Measurements from ENCODE around the gene SYNDIG1.

SYNDIG1 gene

GRCh38 chr20:24588725-24589340, 119.4 kb downstream of the SYNDIG1 start:
- TF ChIP-seq CTCF (IDR thresholded peaks at IDR 0.05), result no peak
- no peaks in the 10 kb centered on the region for H3K27me3 ChIP-seq
- H3K27ac ChIP-seq, result no peak overlapping the region
- H3K36me3 ChIP-seq, result no peaks in the 10 kb centered on the region
- H3K4me1 ChIP-seq (ENCODE audit: control insufficient read depth in 1 of 2, insufficient read depth in 1 of 2, low read depth in 1 of 2, low read length in 1 of 2), result no peaks in the 10 kb centered on the region
- no peaks in the 10 kb centered on the region for H3K9me3 ChIP-seq
- no peak overlapping the region for H3K4me3 ChIP-seq (ENCODE audit: low read depth in 1 of 2, low read length in 1 of 2)

- H3K36me3 ChIP-seq, result no peaks in the 10 kb centered on the region
- H3K4me1 ChIP-seq (ENCODE audit: control insufficient read depth in 1 of 2, insufficient read depth in 1 of 2, low read depth in 1 of 2, low read length in 1 of 2), result no peaks in the 10 kb centered on the region
- H3K4me3 ChIP-seq (ENCODE audit: low read depth in 1 of 2, low read length in 1 of 2), result no peak overlapping the region
- TF ChIP-seq CTCF (IDR thresholded peaks at IDR 0.05), result no peak
- no peaks in the 10 kb centered on the region for H3K9me3 ChIP-seq
- H3K27me3 ChIP-seq, result no peaks in the 10 kb centered on the region
- H3K27ac ChIP-seq, result no peak overlapping the region
Measured at GRCh38 chr20:24589381-24589780, 120.0 kb downstream of the SYNDIG1 start.

- Histone ChIP-seq H3K4me1 (ENCODE audit: control insufficient read depth in 1 of 2, insufficient read depth in 1 of 2, low read depth in 1 of 2, low read length in 1 of 2) (no peaks in the 10 kb centered on the region), H3K9me3 (no peaks in the 10 kb centered on the region), H3K27ac (no peak overlapping the region), H3K4me3 (ENCODE audit: low read depth in 1 of 2, low read length in 1 of 2) (no peak overlapping the region), H3K27me3 (no peaks in the 10 kb centered on the region), H3K36me3 (no peaks in the 10 kb centered on the region)
- no peak for TF ChIP-seq CTCF (IDR thresholded peaks at IDR 0.05)
Measured at GRCh38 chr20:24589815-24590177, 120.4 kb downstream of the SYNDIG1 start.

- Histone ChIP-seq H3K36me3 (no peaks in the 10 kb centered on the region), H3K4me1 (ENCODE audit: control insufficient read depth in 1 of 2, insufficient read depth in 1 of 2, low read depth in 1 of 2, low read length in 1 of 2) (no peaks in the 10 kb centered on the region), H3K27me3 (no peaks in the 10 kb centered on the region), H3K9me3 (no peaks in the 10 kb centered on the region), H3K27ac (no peak overlapping the region), H3K4me3 (ENCODE audit: low read depth in 1 of 2, low read length in 1 of 2) (no peak overlapping the region)
- TF ChIP-seq CTCF (IDR thresholded peaks at IDR 0.05), result no peak
Measured at GRCh38 chr20:24590178-24590982, 121.0 kb downstream of the SYNDIG1 start.

GRCh38 chr20:24597051-24597450, 127.6 kb downstream of the SYNDIG1 start:
- Histone ChIP-seq H3K27ac (no peak overlapping the region), H3K4me3 (ENCODE audit: low read depth in 1 of 2, low read length in 1 of 2) (no peak overlapping the region), H3K27me3 (no peaks in the 10 kb centered on the region), H3K36me3 (no peaks in the 10 kb centered on the region), H3K4me1 (ENCODE audit: control insufficient read depth in 1 of 2, insufficient read depth in 1 of 2, low read depth in 1 of 2, low read length in 1 of 2) (no peaks in the 10 kb centered on the region), H3K9me3 (no peaks in the 10 kb centered on the region)
- no peak for TF ChIP-seq CTCF (IDR thresholded peaks at IDR 0.05)

Data from neutrophil (primary cell).